GM20431 (cell line): ENCODE data around the gene COMMD4.
"Not testable (repeated sequence)": the region's sequence is repeated elsewhere in the genome, so short reads cannot be mapped to it uniquely, and the experiment has no call there.

Source experiments
- in situ Hi-C: fragments of 300-500 bp; cut with MseI, MboI; formaldehyde crosslinking; loops from one replicate; pipeline ENCODE4 v1.15.0; 2020; ENCODE audit warnings: low sequenced_read_pairs; ENCODE audit not compliant: unreplicated experiment

COMMD4 gene

GRCh38 chr15:75335705-75336355 is at the start of gene COMMD4:
Gene COMMD4 (plus strand): TSS chr15:75336063. CDS start chr15:75336090, 27 bp downstream.
- in situ Hi-C loops = no loop called here

DNA sequence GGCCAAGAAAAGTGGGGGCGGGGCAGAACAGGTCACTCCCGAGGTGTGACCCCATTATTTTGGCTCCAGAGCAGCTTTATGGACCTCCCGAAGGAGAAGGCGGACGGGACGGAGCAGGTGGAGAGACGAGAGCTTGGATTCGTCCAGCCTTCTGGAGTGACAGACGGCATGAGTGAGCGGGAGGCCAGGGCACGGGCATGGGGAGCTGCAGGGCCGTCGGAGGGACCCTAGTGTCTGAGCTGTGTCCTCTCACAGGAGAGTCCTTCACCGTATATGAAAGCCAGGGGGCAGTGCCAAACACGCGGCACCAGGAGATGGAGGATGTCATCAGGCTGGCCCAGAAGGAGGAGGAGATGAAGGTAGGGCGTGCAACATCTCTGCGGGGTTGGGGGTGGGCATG is 42.2 kb upstream of the COMMD4 start:
- in situ Hi-C loops = not testable (repeated sequence)

DNA sequence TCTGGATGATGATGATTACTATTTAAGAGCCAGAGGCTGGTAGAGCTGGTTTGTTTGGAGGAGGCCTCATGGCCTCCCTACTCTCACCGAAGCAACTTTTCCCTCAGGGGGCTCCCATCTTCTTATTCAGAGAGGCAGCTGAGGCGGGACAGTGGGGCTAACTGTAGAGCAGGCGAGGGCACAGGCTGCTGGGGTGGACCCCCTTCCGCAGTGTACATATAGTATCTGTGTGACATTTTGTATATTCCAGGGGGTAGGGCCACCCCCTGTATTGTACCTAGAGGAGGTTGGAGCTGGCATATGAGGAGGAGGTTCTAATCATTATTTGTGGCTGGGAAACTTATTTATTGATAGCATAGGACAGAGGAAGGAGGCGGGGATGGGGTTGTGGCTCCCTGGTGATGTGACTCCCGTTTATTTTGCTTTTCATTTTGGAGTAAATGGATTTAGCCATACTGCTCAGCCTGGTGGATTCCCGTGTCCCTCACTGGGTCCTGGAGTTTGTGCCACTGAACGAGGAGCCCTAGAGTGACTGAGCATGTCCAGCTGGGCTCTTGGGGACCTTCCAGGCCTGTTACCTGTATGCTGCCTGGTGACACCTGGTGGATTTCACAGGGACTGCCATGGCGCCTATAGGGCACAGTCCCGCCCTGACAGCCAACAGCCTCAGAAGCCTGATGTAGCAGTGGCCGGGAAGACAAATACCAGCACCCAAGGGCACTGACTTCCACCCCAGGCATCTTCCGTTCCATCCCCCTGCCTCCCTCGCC is 37.1 kb upstream of the COMMD4 start:
- in situ Hi-C loops = not testable (repeated sequence)

GRCh38 chr15:75299311-75299688 is 36.6 kb upstream of the COMMD4 start:
- in situ Hi-C loops = not testable (repeated sequence)

DNA sequence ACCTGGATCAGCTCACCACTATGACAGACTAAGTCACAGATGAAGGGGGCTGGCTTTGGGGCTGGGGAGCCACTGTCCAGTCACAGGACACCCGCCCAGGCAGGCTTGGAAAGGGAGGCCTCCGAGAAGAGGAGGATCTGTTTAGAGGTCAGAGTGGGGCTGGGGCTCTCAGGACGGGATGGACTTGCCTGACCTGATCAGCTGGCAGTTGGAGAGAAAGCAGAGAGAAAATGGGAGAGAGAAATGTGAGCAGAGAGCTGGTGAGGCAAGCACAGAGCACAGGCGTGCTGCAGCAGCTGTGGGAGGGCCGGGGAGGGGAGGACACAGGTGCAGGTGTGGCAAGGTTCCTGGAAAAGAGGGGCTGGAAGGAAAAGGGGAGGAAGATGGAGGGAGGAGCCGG is 35.8 kb upstream of the COMMD4 start:
- in situ Hi-C loops = loop anchor here (10.0 kb wide), 1 partner anchor 55 kb away; no protein-coding TSS in a partner anchor

- in situ Hi-C loops = loop anchor here (10.0 kb wide), 1 partner anchor 58 kb away; no protein-coding TSS in a partner anchor
Observed at GRCh38 chr15:75302318-75302717, 33.5 kb upstream of the COMMD4 start.

DNA sequence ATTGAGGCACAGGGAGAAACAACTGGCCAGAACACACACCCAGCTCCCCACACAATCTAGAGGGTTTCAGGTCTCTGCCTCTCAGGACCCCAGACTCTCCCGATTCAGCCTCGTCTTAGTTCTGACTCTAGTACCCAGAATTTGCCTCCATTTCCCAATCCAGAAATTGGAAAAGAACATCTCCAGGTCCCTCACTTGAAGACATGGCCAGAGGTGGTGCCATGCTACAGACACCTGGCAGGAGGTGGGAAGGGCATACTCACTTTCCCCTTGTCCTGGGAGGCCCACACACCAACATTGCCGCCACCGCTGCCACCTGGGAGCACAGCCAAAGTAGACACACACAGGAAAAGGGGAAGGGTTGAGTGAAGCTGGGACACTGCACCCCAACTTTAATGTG is 33.1 kb upstream of the COMMD4 start:
- in situ Hi-C loops = loop anchor here (10.0 kb wide), 1 partner anchor 58 kb away; no protein-coding TSS in a partner anchor

GRCh38 chr15:75306188-75306587 is 29.7 kb upstream of the COMMD4 start:
- in situ Hi-C loops = loop anchor here (10.0 kb wide), 1 partner anchor 61 kb away; no protein-coding TSS in a partner anchor

DNA sequence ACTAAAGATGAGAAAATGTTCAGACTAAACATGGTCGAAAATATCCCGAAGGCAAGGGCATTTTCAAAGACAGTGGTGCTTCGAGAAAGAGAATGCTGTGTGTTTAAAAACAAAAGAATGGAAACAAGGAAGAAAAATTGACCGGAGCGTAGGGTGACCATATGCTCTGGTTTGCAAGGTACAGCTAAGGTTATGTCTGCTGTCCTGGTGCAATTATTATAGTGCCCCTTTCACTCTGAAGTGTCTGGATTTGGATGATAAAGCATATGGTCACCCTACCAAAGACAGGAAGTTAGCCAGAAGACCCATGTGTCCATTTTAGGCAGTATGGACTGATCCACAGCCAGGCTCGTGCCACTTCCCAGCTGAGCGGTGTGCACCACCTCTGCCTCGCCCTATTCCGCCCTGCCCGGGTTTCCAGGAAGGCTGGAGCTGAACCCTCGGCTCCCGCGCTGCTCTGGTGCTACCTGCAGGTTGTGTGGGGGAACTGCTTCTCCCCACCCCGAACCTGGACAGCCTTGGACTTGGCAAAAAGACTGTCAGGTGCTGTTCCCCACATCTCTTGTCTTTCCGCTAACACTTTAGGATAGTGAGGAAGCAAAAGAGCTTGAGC is 28.0 kb upstream of the COMMD4 start:
- in situ Hi-C loops = loop anchor here (10.0 kb wide), 1 partner anchor 63 kb away; no protein-coding TSS in a partner anchor

- in situ Hi-C loops = loop anchor here (10.0 kb wide), 2 partner anchors 65 to 285 kb away; partner anchors contain the start of gene PPCDC
Observed at GRCh38 chr15:75309711-75310110, 26.2 kb upstream of the COMMD4 start.

GRCh38 chr15:75312548-75312947 is 23.3 kb upstream of the COMMD4 start:
- in situ Hi-C loops = loop anchor here (10.0 kb wide), 1 partner anchor 288 kb away; the partner anchor contains the start of gene PPCDC

DNA sequence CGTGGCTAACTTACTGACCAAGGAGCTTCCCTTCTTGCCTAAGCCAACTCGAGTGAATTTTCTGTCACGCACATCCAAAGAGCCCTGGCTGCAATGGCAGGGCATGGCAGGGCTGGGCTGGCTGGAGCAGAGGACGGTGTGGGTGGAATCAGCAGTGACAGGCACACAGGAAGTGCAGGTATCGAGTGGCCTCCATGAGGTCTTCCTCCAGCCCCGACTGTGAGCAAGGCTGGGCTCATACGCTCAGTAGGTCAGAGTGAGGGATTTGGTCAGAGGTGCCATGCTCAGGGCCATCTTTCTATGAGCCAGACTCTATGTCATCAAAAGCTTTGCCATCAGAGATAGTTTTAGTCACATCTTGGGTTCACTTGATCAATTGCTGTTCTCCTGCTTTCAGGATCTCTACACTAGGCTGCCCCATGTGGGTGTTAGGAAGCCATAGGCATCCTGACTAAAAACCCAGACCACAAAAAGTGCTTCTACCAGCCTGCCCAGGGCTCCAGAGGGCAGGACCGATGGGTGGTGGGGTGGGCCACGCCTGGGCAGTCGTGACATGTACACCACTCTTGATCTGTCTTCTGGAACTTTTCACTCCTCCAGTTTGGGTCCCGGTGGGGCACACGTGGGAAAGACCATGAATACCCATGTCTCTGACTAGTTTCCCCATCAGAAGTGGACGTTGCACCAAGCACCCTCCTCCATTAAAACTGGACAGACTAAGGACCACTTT is 22.6 kb upstream of the COMMD4 start:
- in situ Hi-C loops = loop anchor here (10.0 kb wide), 1 partner anchor 288 kb away; the partner anchor contains the start of gene PPCDC

GRCh38 chr15:75314552-75315290 is 21.1 kb upstream of the COMMD4 start:
- in situ Hi-C loops = loop anchor here (10.0 kb wide), 1 partner anchor 290 kb away; the partner anchor contains the start of gene PPCDC

- in situ Hi-C loops = loop anchor here (10.0 kb wide), 1 partner anchor 295 kb away; the partner anchor contains the start of gene PPCDC
Observed at GRCh38 chr15:75319231-75319897, 16.5 kb upstream of the COMMD4 start.

GRCh38 chr15:75321711-75322110 is 14.2 kb upstream of the COMMD4 start:
- in situ Hi-C loops = no loop called here

DNA sequence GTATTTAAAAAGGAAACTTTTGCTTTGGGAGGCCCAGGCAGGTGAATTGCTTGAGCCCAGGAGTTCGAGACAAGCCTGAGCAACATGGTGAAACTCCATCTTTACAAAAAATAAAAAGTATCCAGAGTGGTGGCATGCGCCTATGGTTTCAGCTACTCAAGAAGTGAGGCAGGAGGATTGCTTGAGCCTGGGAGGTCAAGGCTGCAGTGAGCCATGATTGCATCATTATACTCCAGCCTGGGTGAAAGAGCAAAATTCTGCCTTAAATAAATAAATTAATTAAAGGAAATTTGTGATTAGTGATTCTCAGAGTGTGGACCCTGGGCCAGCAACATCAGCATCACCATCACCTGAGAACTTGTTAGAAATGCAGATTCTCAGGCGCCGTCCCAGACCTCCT is 9.9 kb upstream of the COMMD4 start:
- in situ Hi-C loops = no loop called here

DNA sequence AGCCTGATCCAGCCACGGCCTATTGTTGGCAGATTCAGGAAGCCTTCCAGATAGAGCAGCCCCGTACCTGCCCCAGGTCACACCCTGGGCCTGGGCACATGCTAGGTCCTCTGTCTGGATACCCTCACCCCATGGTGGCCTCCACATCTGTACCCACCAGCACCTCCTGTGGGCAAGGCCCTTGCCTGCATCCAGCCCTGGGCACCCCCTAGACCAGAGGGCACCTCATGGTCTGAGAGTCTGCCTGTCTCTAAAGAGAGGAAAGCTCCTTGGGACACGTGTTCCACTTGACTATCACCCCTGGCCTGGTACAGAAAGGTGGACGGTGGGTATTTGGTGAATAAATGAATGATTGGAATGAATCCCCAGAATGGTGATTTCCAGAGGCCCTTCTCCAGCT is 8.9 kb upstream of the COMMD4 start:
- in situ Hi-C loops = no loop called here

DNA sequence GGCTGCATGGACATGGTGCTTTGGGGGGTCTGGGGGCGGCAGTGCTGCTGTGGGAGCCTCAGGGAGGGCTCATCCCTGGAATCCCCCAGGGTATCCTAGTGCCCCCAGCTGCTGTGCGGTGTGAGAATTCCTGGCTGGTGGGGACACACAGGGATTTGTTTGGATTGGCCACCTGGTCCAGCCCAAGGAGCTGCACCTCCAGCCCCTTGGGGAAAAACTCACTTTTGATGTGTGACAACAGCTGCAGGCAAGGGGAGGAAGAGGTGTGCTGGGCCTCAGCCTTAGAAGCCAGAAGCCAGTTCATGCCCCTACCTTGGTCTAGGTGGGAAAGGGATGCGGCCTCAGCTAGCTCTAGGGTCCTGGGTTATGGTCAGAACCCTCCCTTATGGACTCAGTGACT is 8.4 kb upstream of the COMMD4 start:
- in situ Hi-C loops = no loop called here
